SHP77 (cell line): ENCODE data around the gene METTL13.

ENCODE experiments used
- DNase-seq, 2 experiments: peaks; one replicate each; lab custom pipeline; 2025; lab: John Stamatoyannopoulos, UW

The METTL13 gene

GRCh38 chr1:171781176-171781875, at the start of gene METTL13:
Gene METTL13, plus strand, starts transcription at chr1:171781660. Its CDS starts 308 bp downstream, at chr1:171781968.
- peak; percentile 99 for DNase-seq

- no peak for DNase-seq
Observed at GRCh38 chr1:171736196-171736595, 45.3 kb upstream of the METTL13 start.

GRCh38 chr1:171738911-171739310, 42.5 kb upstream of the METTL13 start:
- no peak for DNase-seq

- no peak for DNase-seq
Observed at GRCh38 chr1:171739656-171740055, 41.8 kb upstream of the METTL13 start.

- DNase-seq, result no peak
Observed at GRCh38 chr1:171740356-171740863, 41.0 kb upstream of the METTL13 start.

GRCh38 chr1:171740987-171741871, 40.2 kb upstream of the METTL13 start:
- peak; percentile 39 to 60 for DNase-seq

GRCh38 chr1:171741872-171742576, 39.4 kb upstream of the METTL13 start, which contains the start of gene VAMP4:
Gene VAMP4, minus strand, starts transcription at chr1:171742065. Its CDS starts 3,651 bp downstream, at chr1:171738414.
- peak; percentile 78 to 83 for DNase-seq

GRCh38 chr1:171742577-171742922, 38.9 kb upstream of the METTL13 start:
- peak; percentile 32 to 55 for DNase-seq

GRCh38 chr1:171743081-171743870, 38.2 kb upstream of the METTL13 start:
- peak; percentile 6 to 11 for DNase-seq

GRCh38 chr1:171744986-171745385, 36.5 kb upstream of the METTL13 start:
- no peak for DNase-seq

GRCh38 chr1:171748651-171749050, 32.8 kb upstream of the METTL13 start:
- DNase-seq, result no peak

- DNase-seq, result no peak
Observed at GRCh38 chr1:171751221-171751620, 30.2 kb upstream of the METTL13 start.

- no peak for DNase-seq
Observed at GRCh38 chr1:171753182-171753581, 28.3 kb upstream of the METTL13 start.

GRCh38 chr1:171753685-171754352, 27.6 kb upstream of the METTL13 start:
- no peak for DNase-seq

- DNase-seq, result no peak
Observed at GRCh38 chr1:171754353-171754705, 27.1 kb upstream of the METTL13 start.

GRCh38 chr1:171754971-171755370, 26.5 kb upstream of the METTL13 start:
- DNase-seq, result no peak

GRCh38 chr1:171756856-171757255, 24.6 kb upstream of the METTL13 start:
- no peak for DNase-seq

- DNase-seq, result no peak
Observed at GRCh38 chr1:171758011-171758410, 23.4 kb upstream of the METTL13 start.

GRCh38 chr1:171762143-171762563, 19.3 kb upstream of the METTL13 start:
- DNase-seq, result no peak

GRCh38 chr1:171763764-171764163, 17.7 kb upstream of the METTL13 start:
- no peak for DNase-seq

GRCh38 chr1:171769171-171769570, 12.3 kb upstream of the METTL13 start:
- DNase-seq, result no peak
